ENCODE results near the gene TRABD2B.

Gene TRABD2B

GRCh38 chr1:47727697-47728085 lies 269.5 kb downstream of the TRABD2B start:
- Histone ChIP-seq H3K79me1 (replicated peaks; ENCODE audit: low read length, poor library complexity, severe bottlenecking) (no peaks in the 10 kb centered on the region), H3K27ac (ENCODE audit: low read length, poor library complexity, severe bottlenecking) (no peak overlapping the region), H4K8ac (ENCODE audit: low read length) (no peak overlapping the region), H2BK15ac (ENCODE audit: low read depth, poor library complexity, severe bottlenecking) (no peak overlapping the region), H3K36me3 (ENCODE audit: control insufficient read depth in 1 of 2, insufficient read depth in 2 of 2, low read depth in 1 of 2, low read length in 2 of 2) (no peaks in the 10 kb centered on the region), H4K91ac (ENCODE audit: low read length) (no peak overlapping the region), H3K9ac (ENCODE audit: low read length) (no peak overlapping the region), H3K14ac (ENCODE audit: low read length in 2 of 2) (no peak overlapping the region), H3K23ac (ENCODE audit: low read length in 2 of 2) (no peak overlapping the region), H2AFZ (ENCODE audit: low read depth, low read length) (no peak overlapping the region), H3K4me1 (ENCODE audit: control insufficient read depth, insufficient read depth, low read depth, low read length) (peaks cover 2% of the 10 kb centered on the region), H3K9me3 (ENCODE audit: control insufficient read depth, low read length) (no peaks in the 10 kb centered on the region), H2AK5ac (ENCODE audit: low read length, severe bottlenecking) (no peak overlapping the region), H2BK5ac (ENCODE audit: low read depth, low read length, poor library complexity, severe bottlenecking) (no peak overlapping the region), H3K4me3 (ENCODE audit: insufficient read depth in 1 of 2, low read depth in 1 of 2, low read length in 2 of 2) (no peak overlapping the region), H3K18ac (ENCODE audit: low read depth in 1 of 2, low read length in 2 of 2) (no peak overlapping the region), H3K27me3 (ENCODE audit: control insufficient read depth in 1 of 2, insufficient read depth in 1 of 2, low read length in 2 of 2) (peaks cover 45 to 75% of the 10 kb centered on the region in 2 experiments), H3K4me2 (ENCODE audit: low read length, poor library complexity, severe bottlenecking) (no peak overlapping the region), H2BK12ac (ENCODE audit: low read length in 2 of 2) (no peak overlapping the region), H3K4ac (ENCODE audit: low read depth in 1 of 2, low read length in 2 of 2) (no peak overlapping the region), H2BK120ac (ENCODE audit: low read depth, low read length) (no peak overlapping the region)
- WGBS: 91% methylated on average over 5 of the region's 5 CpGs
- DNase-seq: no peak

- H3K9ac ChIP-seq (ENCODE audit: low read length): no peak overlapping the region
- H3K27me3 ChIP-seq (ENCODE audit: control insufficient read depth in 1 of 2, insufficient read depth in 1 of 2, low read length in 2 of 2): peaks cover 50 to 75% of the 10 kb centered on the region in 2 experiments
- H3K79me1 ChIP-seq (replicated peaks; ENCODE audit: low read length, poor library complexity, severe bottlenecking): no peaks in the 10 kb centered on the region
- H4K8ac ChIP-seq (ENCODE audit: low read length): no peak overlapping the region
- no peak overlapping the region for H4K91ac ChIP-seq (ENCODE audit: low read length)
- no peak overlapping the region for H3K14ac ChIP-seq (ENCODE audit: low read length in 2 of 2)
- no peaks in the 10 kb centered on the region for H3K36me3 ChIP-seq (ENCODE audit: control insufficient read depth in 1 of 2, insufficient read depth in 2 of 2, low read depth in 1 of 2, low read length in 2 of 2)
- no peak overlapping the region for H3K4me3 ChIP-seq (ENCODE audit: insufficient read depth in 1 of 2, low read depth in 1 of 2, low read length in 2 of 2)
- no peak overlapping the region for H2BK12ac ChIP-seq (ENCODE audit: low read length in 2 of 2)
- H3K4ac ChIP-seq (ENCODE audit: low read depth in 1 of 2, low read length in 2 of 2): no peak overlapping the region
- WGBS: 61% methylated on average over 8 of the region's 8 CpGs
- H3K23ac ChIP-seq (ENCODE audit: low read length in 2 of 2): no peak overlapping the region
- no peak overlapping the region for H2BK120ac ChIP-seq (ENCODE audit: low read depth, low read length)
- no peak overlapping the region for H3K27ac ChIP-seq (ENCODE audit: low read length, poor library complexity, severe bottlenecking)
- no peak overlapping the region for H2AFZ ChIP-seq (ENCODE audit: low read depth, low read length)
- H2BK15ac ChIP-seq (ENCODE audit: low read depth, poor library complexity, severe bottlenecking): no peak overlapping the region
- H3K4me1 ChIP-seq (ENCODE audit: control insufficient read depth, insufficient read depth, low read depth, low read length): peaks cover 2% of the 10 kb centered on the region
- H3K9me3 ChIP-seq (ENCODE audit: control insufficient read depth, low read length): no peaks in the 10 kb centered on the region
- no peak overlapping the region for H3K18ac ChIP-seq (ENCODE audit: low read depth in 1 of 2, low read length in 2 of 2)
- H2AK5ac ChIP-seq (ENCODE audit: low read length, severe bottlenecking): no peak overlapping the region
- DNase-seq: no peak
- no peak overlapping the region for H3K4me2 ChIP-seq (ENCODE audit: low read length, poor library complexity, severe bottlenecking)
- no peak overlapping the region for H2BK5ac ChIP-seq (ENCODE audit: low read depth, low read length, poor library complexity, severe bottlenecking)
Measured at GRCh38 chr1:47727051-47727696, 270.0 kb downstream of the TRABD2B start.

- no peak overlapping the region for H2BK12ac ChIP-seq (ENCODE audit: low read length in 2 of 2)
- no peaks in the 10 kb centered on the region for H3K9me3 ChIP-seq (ENCODE audit: control insufficient read depth, low read length)
- 25% methylated on average over 19 of the region's 22 CpGs for WGBS
- H2AFZ ChIP-seq (ENCODE audit: low read depth, low read length): no peak overlapping the region
- no peak overlapping the region for H3K4ac ChIP-seq (ENCODE audit: low read depth in 1 of 2, low read length in 2 of 2)
- peaks cover 59 to 75% of the 10 kb centered on the region in 2 experiments for H3K27me3 ChIP-seq (ENCODE audit: control insufficient read depth in 1 of 2, insufficient read depth in 1 of 2, low read length in 2 of 2)
- no peak overlapping the region for H2BK5ac ChIP-seq (ENCODE audit: low read depth, low read length, poor library complexity, severe bottlenecking)
- no peak overlapping the region for H4K8ac ChIP-seq (ENCODE audit: low read length)
- peak overlapping the region in 1 of 2 experiments; percentile 53 for H3K4me3 ChIP-seq (ENCODE audit: insufficient read depth in 1 of 2, low read depth in 1 of 2, low read length in 2 of 2)
- no peaks in the 10 kb centered on the region for H3K36me3 ChIP-seq (ENCODE audit: control insufficient read depth in 1 of 2, insufficient read depth in 2 of 2, low read depth in 1 of 2, low read length in 2 of 2)
- H3K18ac ChIP-seq (ENCODE audit: low read depth in 1 of 2, low read length in 2 of 2): no peak overlapping the region
- H2AK5ac ChIP-seq (ENCODE audit: low read length, severe bottlenecking): no peak overlapping the region
- H3K9ac ChIP-seq (ENCODE audit: low read length): no peak overlapping the region
- no peak overlapping the region for H2BK120ac ChIP-seq (ENCODE audit: low read depth, low read length)
- H3K4me1 ChIP-seq (ENCODE audit: control insufficient read depth, insufficient read depth, low read depth, low read length): no peaks in the 10 kb centered on the region
- no peak overlapping the region for H3K23ac ChIP-seq (ENCODE audit: low read length in 2 of 2)
- DNase-seq: peak; percentile 67
- H4K91ac ChIP-seq (ENCODE audit: low read length): no peak overlapping the region
- no peak overlapping the region for H3K4me2 ChIP-seq (ENCODE audit: low read length, poor library complexity, severe bottlenecking)
- no peak overlapping the region for H3K14ac ChIP-seq (ENCODE audit: low read length in 2 of 2)
- no peak overlapping the region for H2BK15ac ChIP-seq (ENCODE audit: low read depth, poor library complexity, severe bottlenecking)
- H3K27ac ChIP-seq (ENCODE audit: low read length, poor library complexity, severe bottlenecking): no peak overlapping the region
- H3K79me1 ChIP-seq (replicated peaks; ENCODE audit: low read length, poor library complexity, severe bottlenecking): no peaks in the 10 kb centered on the region
Measured at GRCh38 chr1:47725992-47726855, 271.0 kb downstream of the TRABD2B start.

- Histone ChIP-seq H3K9ac (ENCODE audit: low read length) (no peak overlapping the region), H2AK5ac (ENCODE audit: low read length, severe bottlenecking) (no peak overlapping the region), H3K18ac (ENCODE audit: low read depth in 1 of 2, low read length in 2 of 2) (no peak overlapping the region), H3K27me3 (ENCODE audit: control insufficient read depth in 1 of 2, insufficient read depth in 1 of 2, low read length in 2 of 2) (peaks cover 64 to 75% of the 10 kb centered on the region in 2 experiments), H4K8ac (ENCODE audit: low read length) (no peak overlapping the region), H3K4me2 (ENCODE audit: low read length, poor library complexity, severe bottlenecking) (no peak overlapping the region), H2BK15ac (ENCODE audit: low read depth, poor library complexity, severe bottlenecking) (no peak overlapping the region), H3K4me3 (ENCODE audit: insufficient read depth in 1 of 2, low read depth in 1 of 2, low read length in 2 of 2) (peak overlapping the region in 1 of 2 experiments; percentile 53), H2BK12ac (ENCODE audit: low read length in 2 of 2) (no peak overlapping the region), H3K4me1 (ENCODE audit: control insufficient read depth, insufficient read depth, low read depth, low read length) (no peaks in the 10 kb centered on the region), H3K14ac (ENCODE audit: low read length in 2 of 2) (no peak overlapping the region), H2BK5ac (ENCODE audit: low read depth, low read length, poor library complexity, severe bottlenecking) (no peak overlapping the region), H4K91ac (ENCODE audit: low read length) (no peak overlapping the region), H2BK120ac (ENCODE audit: low read depth, low read length) (no peak overlapping the region), H3K4ac (ENCODE audit: low read depth in 1 of 2, low read length in 2 of 2) (no peak overlapping the region), H3K9me3 (ENCODE audit: control insufficient read depth, low read length) (no peaks in the 10 kb centered on the region), H3K27ac (ENCODE audit: low read length, poor library complexity, severe bottlenecking) (no peak overlapping the region), H3K36me3 (ENCODE audit: control insufficient read depth in 1 of 2, insufficient read depth in 2 of 2, low read depth in 1 of 2, low read length in 2 of 2) (no peaks in the 10 kb centered on the region), H3K23ac (ENCODE audit: low read length in 2 of 2) (no peak overlapping the region), H2AFZ (ENCODE audit: low read depth, low read length) (no peak overlapping the region), H3K79me1 (replicated peaks; ENCODE audit: low read length, poor library complexity, severe bottlenecking) (no peaks in the 10 kb centered on the region)
- no peak for DNase-seq
- WGBS: 41% methylated on average over 13 of the region's 13 CpGs
Measured at GRCh38 chr1:47725511-47725991, 271.6 kb downstream of the TRABD2B start.
